ENCODE results near the gene RASA4.
"Not testable (repeated sequence)": the region's sequence is repeated elsewhere in the genome, so short reads cannot be mapped to it uniquely, and the experiment has no call there.

DNA sequence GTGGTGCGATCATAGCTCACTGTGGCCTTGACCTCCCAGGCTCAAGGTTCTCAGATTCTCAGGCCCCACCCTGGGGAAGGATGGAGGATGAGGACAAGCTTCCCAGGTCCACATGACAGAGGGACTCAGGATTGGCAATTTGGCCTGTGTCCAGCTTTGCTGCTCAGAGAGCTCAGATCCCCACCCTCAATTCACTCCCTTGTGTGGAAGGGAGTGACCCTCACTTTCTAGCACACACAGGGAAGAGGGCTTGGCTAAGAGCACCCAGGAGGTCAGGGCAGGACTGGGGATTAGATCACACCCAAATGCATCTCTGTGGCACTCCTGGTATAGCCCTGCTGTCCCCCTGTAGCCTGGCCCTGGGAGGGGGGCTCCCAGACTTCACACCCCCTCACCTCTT, 26.8 kb upstream of the RASA4 start:
- TF ChIP-seq SUZ12 (IDR thresholded peaks at IDR 0.05); L3MBTL2 (conservative IDR thresholded peaks at IDR 0.05); ZNF384 (IDR thresholded peaks at IDR 0.05); NFRKB (IDR thresholded peaks at IDR 0.05); ARNT (IDR thresholded peaks at IDR 0.05); FOXA1 (IDR thresholded peaks at IDR 0.05); ELF4 (IDR thresholded peaks at IDR 0.05); BHLHE40 (IDR thresholded peaks at IDR 0.05; ENCODE audit: borderline replicate concordance); FOXM1 (IDR thresholded peaks at IDR 0.05; ENCODE audit: borderline replicate concordance); CTBP1 (IDR thresholded peaks at IDR 0.05; ENCODE audit: borderline replicate concordance); SP1 (IDR thresholded peaks at IDR 0.05): not testable (repeated sequence)
- TF ChIP-seq, protein P1, sequence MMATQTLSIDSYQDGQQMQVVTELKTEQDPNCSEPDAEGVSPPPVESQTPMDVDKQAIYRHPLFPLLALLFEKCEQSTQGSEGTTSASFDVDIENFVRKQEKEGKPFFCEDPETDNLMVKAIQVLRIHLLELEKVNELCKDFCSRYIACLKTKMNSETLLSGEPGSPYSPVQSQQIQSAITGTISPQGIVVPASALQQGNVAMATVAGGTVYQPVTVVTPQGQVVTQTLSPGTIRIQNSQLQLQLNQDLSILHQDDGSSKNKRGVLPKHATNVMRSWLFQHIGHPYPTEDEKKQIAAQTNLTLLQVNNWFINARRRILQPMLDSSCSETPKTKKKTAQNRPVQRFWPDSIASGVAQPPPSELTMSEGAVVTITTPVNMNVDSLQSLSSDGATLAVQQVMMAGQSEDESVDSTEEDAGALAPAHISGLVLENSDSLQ (IDR thresholded peaks at IDR 0.05) = not testable (repeated sequence)

Measured in HEK293T (cell line).